ENCODE results near the gene ADARB1.

The ADARB1 gene

GRCh38 chr21:45246386-45247320 is 172.3 kb downstream of the ADARB1 start:
- Histone ChIP-seq H3K27me3 (ENCODE audit: insufficient read depth, low read length, poor library complexity) (no peaks in the 10 kb centered on the region), H3K36me3 (ENCODE audit: insufficient read depth, low read length) (no peaks in the 10 kb centered on the region), H3K4me2 (ENCODE audit: insufficient read depth, low read length) (no peak overlapping the region), H3K4me1 (ENCODE audit: insufficient read depth, low read length) (no peaks in the 10 kb centered on the region), H4K20me1 (ENCODE audit: insufficient read depth, low read length) (no peaks in the 10 kb centered on the region), H2AFZ (ENCODE audit: low read depth, low read length) (no peak overlapping the region), H3K4me3 (ENCODE audit: low read depth in 1 of 2, low read length in 2 of 2) (no peak overlapping the region), H3K79me2 (ENCODE audit: insufficient read depth, low read length) (no peaks in the 10 kb centered on the region), H3K9me3 (ENCODE audit: insufficient read depth, low read length, severe bottlenecking) (no peaks in the 10 kb centered on the region), H3K9ac (ENCODE audit: low read depth, low read length) (no peak overlapping the region), H3K27ac (ENCODE audit: low read length) (no peak overlapping the region)
- DNase-seq (no peak), ATAC-seq (ENCODE audit: insufficient read depth, low read depth) (no peak)
- TF ChIP-seq CTCF (IDR thresholded peaks at IDR 0.05; ENCODE audit: borderline replicate concordance, extremely low read depth, low read length, poor library complexity, severe bottlenecking) (no peak), EZH2 (IDR thresholded peaks at IDR 0.05; ENCODE audit: borderline replicate concordance, low read depth, low read length, severe bottlenecking) (no peak)

GRCh38 chr21:45248301-45248892 is 174.0 kb downstream of the ADARB1 start:
- Histone ChIP-seq H3K4me3 (ENCODE audit: low read depth in 1 of 2, low read length in 2 of 2) (no peak overlapping the region), H3K9me3 (ENCODE audit: insufficient read depth, low read length, severe bottlenecking) (no peaks in the 10 kb centered on the region), H3K4me1 (ENCODE audit: insufficient read depth, low read length) (no peaks in the 10 kb centered on the region), H3K36me3 (ENCODE audit: insufficient read depth, low read length) (no peaks in the 10 kb centered on the region), H4K20me1 (ENCODE audit: insufficient read depth, low read length) (no peaks in the 10 kb centered on the region; the same call in 1 of the 2 replicates), H3K27me3 (ENCODE audit: insufficient read depth, low read length, poor library complexity) (no peaks in the 10 kb centered on the region), H3K79me2 (ENCODE audit: insufficient read depth, low read length) (no peaks in the 10 kb centered on the region), H2AFZ (ENCODE audit: low read depth, low read length) (no peak overlapping the region), H3K9ac (ENCODE audit: low read depth, low read length) (no peak overlapping the region), H3K27ac (ENCODE audit: low read length) (no peak overlapping the region), H3K4me2 (ENCODE audit: insufficient read depth, low read length) (no peak overlapping the region)
- DNase-seq (no peak), ATAC-seq (ENCODE audit: insufficient read depth, low read depth) (no peak)
- no peak for TF ChIP-seq CTCF (IDR thresholded peaks at IDR 0.05; ENCODE audit: borderline replicate concordance, extremely low read depth, low read length, poor library complexity, severe bottlenecking)
- no peak for TF ChIP-seq EZH2 (IDR thresholded peaks at IDR 0.05; ENCODE audit: borderline replicate concordance, low read depth, low read length, severe bottlenecking)

GRCh38 chr21:45248893-45249381 is 174.6 kb downstream of the ADARB1 start:
- Histone ChIP-seq H3K4me2 (ENCODE audit: insufficient read depth, low read length) (no peak overlapping the region), H3K9me3 (ENCODE audit: insufficient read depth, low read length, severe bottlenecking) (no peaks in the 10 kb centered on the region), H3K9ac (ENCODE audit: low read depth, low read length) (no peak overlapping the region), H3K79me2 (ENCODE audit: insufficient read depth, low read length) (no peaks in the 10 kb centered on the region), H4K20me1 (ENCODE audit: insufficient read depth, low read length) (no peaks in the 10 kb centered on the region; the same call in 1 of the 2 replicates), H2AFZ (ENCODE audit: low read depth, low read length) (no peak overlapping the region), H3K4me3 (ENCODE audit: low read depth in 1 of 2, low read length in 2 of 2) (no peak overlapping the region), H3K36me3 (ENCODE audit: insufficient read depth, low read length) (no peaks in the 10 kb centered on the region), H3K4me1 (ENCODE audit: insufficient read depth, low read length) (no peaks in the 10 kb centered on the region), H3K27me3 (ENCODE audit: insufficient read depth, low read length, poor library complexity) (no peaks in the 10 kb centered on the region), H3K27ac (ENCODE audit: low read length) (no peak overlapping the region)
- ATAC-seq (ENCODE audit: insufficient read depth, low read depth) (no peak), DNase-seq (no peak)
- TF ChIP-seq EZH2 (IDR thresholded peaks at IDR 0.05; ENCODE audit: borderline replicate concordance, low read depth, low read length, severe bottlenecking) (no peak), CTCF (IDR thresholded peaks at IDR 0.05; ENCODE audit: borderline replicate concordance, extremely low read depth, low read length, poor library complexity, severe bottlenecking) (no peak)
